Suprapubic skin (tissue), 3 donors: ENCODE results near the gene RPL31.

Source experiments
- CTCF ChIP-seq, 2 donors: fragments of 200-600 bp in 1 of 2; fragments of 450-650 bp in 1 of 2; sonication (generic) in 1 of 2; IDR thresholded peaks; one replicate each; pipeline ENCODE4 v1.5.1; 2016 to 2019; ENCODE audit warnings: antibody characterized with exemption in 2 of 2, mild to moderate bottlenecking in 1 of 2, moderate library complexity in 1 of 2
- EP300 ChIP-seq: sonication (generic); formaldehyde crosslinking; IDR thresholded peaks from one replicate; pipeline ENCODE4 v1.6.1; 2017; ENCODE audit warnings: antibody characterized with exemption
- POLR2A ChIP-seq, 2 donors: fragments of 450-650 bp; IDR thresholded peaks; one replicate each; pipeline ENCODE4 v1.6.1; 2017; ENCODE audit warnings: antibody characterized with exemption in 2 of 2, mild to moderate bottlenecking in 2 of 2, moderate library complexity in 2 of 2

GRCh38 chr2:100983684-100984310 lies 18.3 kb upstream of the RPL31 start:
- TF ChIP-seq CTCF (IDR thresholded peaks at IDR 0.05) (no peak), EP300 (no peak), POLR2A (IDR thresholded peaks at IDR 0.05) (no peak)
